Measurements from ENCODE around the gene ZNF469.

Gene ZNF469

GRCh38 chr16:88377961-88378360 lies 4.8 kb upstream of the ZNF469 start:
- DNase-seq (ENCODE audit: low spot score) = no peak

DNA sequence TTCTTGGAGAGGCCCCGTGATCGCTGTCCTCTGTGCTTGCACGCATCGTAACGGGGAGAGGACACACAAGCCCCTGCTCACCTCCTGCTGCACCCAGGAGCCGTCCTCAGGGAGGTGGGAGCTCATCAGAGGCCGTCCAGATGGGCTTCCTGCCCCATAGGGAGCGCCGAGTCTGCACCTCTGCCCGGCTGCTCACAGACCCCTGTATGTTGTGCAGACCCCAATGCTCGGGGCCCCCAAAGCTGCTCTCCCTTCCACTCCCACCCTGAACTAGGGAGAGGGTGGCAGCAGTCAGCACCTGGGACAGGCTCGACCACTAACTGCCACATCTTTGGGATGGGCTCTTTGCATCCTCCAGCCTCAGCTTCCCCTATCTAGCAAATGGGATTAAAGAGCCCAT lies 4.4 kb upstream of the ZNF469 start:
- DNase-seq (ENCODE audit: low spot score) = no peak

DNA sequence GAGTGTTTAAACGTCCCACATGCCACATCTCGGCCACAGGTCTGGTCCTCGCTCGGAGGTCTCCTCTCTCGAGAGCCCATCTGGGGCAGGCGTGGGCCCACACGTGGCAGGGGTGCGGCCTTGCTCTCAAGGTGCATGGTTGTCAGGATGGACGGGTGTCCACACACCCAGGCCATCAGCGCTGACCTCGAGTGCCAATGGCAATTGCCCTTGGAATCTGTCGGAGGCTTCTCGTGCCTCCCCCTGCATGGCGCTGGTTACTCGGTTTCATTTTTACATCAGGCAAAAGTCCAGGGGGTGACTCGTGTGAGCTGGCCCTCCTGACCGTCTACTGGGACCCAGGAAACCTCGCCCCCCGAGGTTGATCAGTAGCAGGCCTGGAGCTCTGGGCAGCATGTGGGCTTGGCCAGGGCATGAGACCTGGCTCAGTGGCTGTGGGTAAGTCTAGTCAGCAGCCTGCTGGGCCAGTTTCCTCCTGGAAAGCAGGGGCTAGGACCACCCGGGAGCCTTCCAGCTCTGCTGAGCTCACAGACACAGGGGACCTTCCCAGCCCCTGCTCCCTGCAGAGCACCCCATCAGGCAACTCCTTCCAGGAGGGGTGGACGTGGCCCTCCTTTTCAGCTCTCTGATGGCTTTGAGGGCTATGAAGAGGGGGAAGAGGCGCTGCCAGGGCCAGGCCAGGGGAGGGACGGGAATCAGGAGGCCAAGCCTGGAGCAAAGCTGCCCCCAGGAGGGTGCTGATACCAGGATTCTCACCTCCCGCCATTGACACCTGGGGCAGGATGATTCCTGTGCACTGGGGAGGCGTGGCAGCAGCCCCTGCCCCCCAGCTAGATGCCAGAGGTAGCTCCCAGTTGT lies 3.7 kb upstream of the ZNF469 start:
- no peak for DNase-seq (ENCODE audit: low spot score)

- no peak for DNase-seq (ENCODE audit: low spot score)
Observed at GRCh38 chr16:88379694-88380040, 3.1 kb upstream of the ZNF469 start.

GRCh38 chr16:88380099-88380498 lies 2.7 kb upstream of the ZNF469 start:
- DNase-seq (ENCODE audit: low spot score) = no peak

- no peak for DNase-seq (ENCODE audit: low spot score)
Observed at GRCh38 chr16:88380619-88381018, 2.1 kb upstream of the ZNF469 start.

GRCh38 chr16:88381820-88382451 lies 823 bp upstream of the ZNF469 start:
- no peak for DNase-seq (ENCODE audit: low spot score)

DNA sequence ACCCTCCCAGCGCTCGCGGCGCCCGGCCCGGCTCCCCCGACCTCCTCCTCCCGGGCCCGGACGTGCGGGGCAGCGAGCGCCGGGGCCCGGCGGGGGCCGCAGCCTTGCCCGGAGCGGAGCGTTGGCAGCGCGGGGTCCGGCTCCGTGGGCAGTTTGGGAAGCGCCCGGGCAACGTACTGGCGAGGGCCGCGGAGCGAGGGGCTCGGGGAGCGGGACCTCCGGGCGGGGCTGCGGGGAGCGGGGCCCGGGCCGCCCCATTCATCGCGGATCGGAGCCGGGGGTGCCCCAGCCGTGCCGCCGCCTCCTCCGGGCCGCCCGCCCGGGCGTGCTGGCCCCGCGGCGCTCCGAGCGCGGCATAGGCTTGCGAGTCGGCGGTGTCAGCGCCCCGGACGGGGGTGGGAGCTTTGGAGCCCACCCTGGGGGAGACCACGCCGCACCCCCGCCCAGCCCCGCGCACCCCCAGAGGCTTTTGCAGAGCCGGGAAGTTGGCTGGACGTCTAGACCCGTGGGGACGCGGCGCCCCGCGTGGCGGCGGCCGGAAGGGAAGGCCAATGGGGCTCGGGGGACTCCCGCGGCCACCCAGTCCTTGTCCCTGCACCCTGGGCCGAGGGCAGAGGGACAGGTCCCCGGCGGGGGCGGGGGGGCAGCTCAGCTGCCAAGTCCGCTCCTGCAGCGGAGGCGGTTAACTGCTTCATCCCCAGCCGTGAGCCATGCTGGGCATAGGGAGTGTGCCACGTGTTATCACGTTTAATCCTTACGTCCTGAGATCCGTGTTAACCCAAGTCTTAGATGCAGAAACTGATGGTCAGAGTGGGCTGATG lies 852 bp downstream of the ZNF469 start:
- DNase-seq (ENCODE audit: low spot score) = no peak

DNA sequence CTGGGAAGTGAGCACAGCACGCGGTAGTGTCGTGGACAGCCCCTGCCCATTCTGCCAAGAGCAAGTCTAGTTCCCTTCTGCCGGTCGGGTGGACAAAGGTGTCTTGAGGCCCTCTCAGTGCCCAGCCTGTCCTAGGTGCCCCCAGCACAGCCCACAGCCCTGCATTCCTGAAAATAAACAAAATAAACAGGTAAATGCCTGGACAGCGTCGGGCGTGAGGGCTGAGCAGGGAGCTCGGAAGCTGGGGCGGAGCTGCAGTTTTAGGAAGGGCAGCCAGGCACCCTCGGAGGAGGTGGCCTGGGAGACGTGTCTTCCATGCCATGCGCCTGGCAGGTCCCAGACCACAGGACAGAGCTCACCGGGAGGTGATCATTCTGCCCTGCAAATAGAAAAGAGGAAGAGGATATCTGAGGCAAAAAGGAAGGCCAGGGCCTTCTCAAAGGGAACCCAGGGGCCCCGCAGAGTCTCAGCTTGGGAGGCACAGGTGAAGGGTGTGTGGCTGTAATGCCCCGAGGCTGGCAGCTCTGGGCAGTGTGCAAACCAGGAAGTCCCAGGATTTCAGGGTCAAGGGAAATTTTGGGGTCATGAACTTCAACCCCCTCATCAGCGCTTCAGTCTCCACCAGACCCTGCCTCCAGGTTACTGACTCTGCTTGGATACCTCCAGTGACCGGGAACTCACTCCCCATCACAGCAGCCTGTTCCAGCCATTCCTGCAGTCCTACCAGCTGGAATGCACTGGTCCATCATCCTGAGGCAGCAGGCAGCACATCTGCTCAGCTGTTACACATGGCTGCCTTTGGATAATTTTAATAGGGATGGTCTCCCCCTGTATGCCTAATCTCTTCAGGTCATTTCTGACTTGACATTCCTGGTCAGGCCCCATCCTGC lies 1.7 kb downstream of the ZNF469 start:
- DNase-seq (ENCODE audit: low spot score) = no peak

DNA sequence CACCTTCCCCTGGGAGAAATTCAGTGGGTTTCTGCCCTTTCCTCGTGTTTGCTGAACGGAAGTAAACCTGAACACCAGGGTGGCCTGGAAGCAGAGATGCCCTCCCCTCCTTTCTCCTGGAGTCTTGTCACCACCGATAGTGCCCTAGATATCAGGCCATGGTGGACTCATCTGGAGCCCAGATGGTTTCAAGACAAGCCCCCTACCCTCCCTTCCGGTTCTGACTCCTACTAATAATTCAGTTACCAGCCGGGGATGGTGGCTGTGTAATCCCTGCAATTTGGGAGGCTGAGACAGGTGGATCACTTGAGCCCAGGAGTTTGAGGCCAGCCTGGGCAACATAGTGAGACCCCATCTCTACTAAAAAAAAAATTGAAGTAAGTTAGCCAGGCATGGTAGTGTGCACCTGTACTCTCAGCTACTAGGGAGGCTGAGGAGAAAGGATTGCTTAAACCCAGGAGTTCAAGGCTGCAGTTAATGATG lies 2.4 kb downstream of the ZNF469 start:
- no peak for DNase-seq (ENCODE audit: low spot score)

- no peak for DNase-seq (ENCODE audit: low spot score)
Observed at GRCh38 chr16:88385831-88386815, 3.4 kb downstream of the ZNF469 start.

GRCh38 chr16:88387180-88387765 lies 4.5 kb downstream of the ZNF469 start:
- no peak for DNase-seq (ENCODE audit: low spot score)

GRCh38 chr16:88387941-88388627 lies 5.3 kb downstream of the ZNF469 start:
- peak; percentile 71 for DNase-seq (ENCODE audit: low spot score)

- DNase-seq (ENCODE audit: low spot score) = no peak
Observed at GRCh38 chr16:88389191-88389590, 6.4 kb downstream of the ZNF469 start.

DNA sequence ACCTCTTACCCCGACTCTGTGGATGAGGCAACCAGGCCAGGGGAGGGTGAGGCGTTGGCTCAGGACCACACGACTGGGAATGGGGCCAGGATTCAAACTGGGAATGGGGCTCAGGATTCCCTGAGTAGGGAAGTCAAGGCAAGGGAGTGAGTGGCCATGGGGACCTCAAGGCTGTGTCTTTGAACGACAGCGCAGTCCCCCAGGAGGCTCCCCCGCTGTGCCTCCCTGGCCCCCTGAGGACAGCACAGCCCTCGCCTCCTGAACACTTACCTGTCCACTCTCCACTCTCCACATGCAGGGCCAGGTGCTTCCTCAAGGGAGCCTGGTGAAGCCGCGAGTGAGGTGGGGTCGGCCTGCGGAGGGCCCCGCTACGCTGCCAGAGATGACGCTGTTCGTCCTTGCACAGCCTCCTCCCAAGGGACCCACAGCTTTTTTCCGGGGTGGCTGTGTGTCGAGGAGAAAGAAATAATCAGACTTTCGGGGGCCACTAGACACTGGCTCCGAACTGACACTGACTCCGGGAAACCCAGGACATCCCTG lies 6.9 kb downstream of the ZNF469 start:
- no peak for DNase-seq (ENCODE audit: low spot score)

- no peak for DNase-seq (ENCODE audit: low spot score)
Observed at GRCh38 chr16:88390265-88390664, 7.5 kb downstream of the ZNF469 start.

- DNase-seq (ENCODE audit: low spot score) = peak; percentile 38
Observed at GRCh38 chr16:88390735-88391134, 8.0 kb downstream of the ZNF469 start.

- no peak for DNase-seq (ENCODE audit: low spot score)
Observed at GRCh38 chr16:88391144-88391850, 8.5 kb downstream of the ZNF469 start.

Data from pons (tissue), 1 donor.